ENCODE measurements around the gene RNF151. TPM values are rescaled to one million over a fixed set of nuclear protein-coding genes. Genes with fewer than 3 reads are reported as not detected.

RNF151 gene
- polyA plus RNA-seq, 1 donor from 2014 or later: not detected

- Histone ChIP-seq H3F3A (ENCODE audit: insufficient read depth, low read length, poor library complexity, severe bottlenecking) (no peaks in the 10 kb centered on the region), H3K4me3 (ENCODE audit: low read length) (no peak overlapping the region), H2AFZ (ENCODE audit: low read depth, low read length) (no peak overlapping the region), H3K27me3 (ENCODE audit: insufficient read depth, low read depth, low read length) (peaks cover 29% of the 10 kb centered on the region), H3K4me2 (ENCODE audit: low read length) (no peak overlapping the region), H3K9me3 (ENCODE audit: low read length) (no peaks in the 10 kb centered on the region), H3K36me3 (ENCODE audit: insufficient read depth, low read length) (no peaks in the 10 kb centered on the region), H3K27ac (ENCODE audit: low read length) (no peak overlapping the region), H3K9me2 (ENCODE audit: insufficient read depth, low read length) (no peaks in the 10 kb centered on the region), H3K9ac (ENCODE audit: low read length) (no peak overlapping the region), H3K79me2 (replicated peaks; ENCODE audit: insufficient read depth, low read length) (no peaks in the 10 kb centered on the region), H4K20me1 (ENCODE audit: insufficient read depth) (no peaks in the 10 kb centered on the region)
- TF ChIP-seq CTCF (IDR thresholded peaks at IDR 0.05; ENCODE audit: poor library complexity, severe bottlenecking) (no peak), RAD21 (conservative IDR thresholded peaks at IDR 0.05) (no peak), MXI1 (conservative IDR thresholded peaks at IDR 0.05; ENCODE audit: poor library complexity, severe bottlenecking) (no peak), EP300 (conservative IDR thresholded peaks at IDR 0.05; ENCODE audit: poor library complexity, severe bottlenecking) (no peak), EZH2 (IDR thresholded peaks at IDR 0.05; ENCODE audit: borderline replicate concordance, insufficient read depth, low read length, poor library complexity, severe bottlenecking) (no peak), TAF1 (IDR thresholded peaks at IDR 0.05; ENCODE audit: low read depth) (no peak), SMC3 (conservative IDR thresholded peaks at IDR 0.05; ENCODE audit: poor library complexity) (no peak), REST (IDR thresholded peaks at IDR 0.05; ENCODE audit: borderline replicate concordance) (no peak), POLR2AphosphoS5 (IDR thresholded peaks at IDR 0.05) (no peak)
These were observed 14.1 kb downstream of the RNF151 start for GRCh38 chr16:1980770-1981087.

GRCh38 chr16:1981398-1981836, 14.8 kb downstream of the RNF151 start, which contains the start of gene NOXO1:
Gene NOXO1, minus strand, starts transcription at chr16:1981469. Its CDS starts 290 bp downstream, at chr16:1981179.
- Histone ChIP-seq H2AFZ (ENCODE audit: low read depth, low read length) (no peak within 1 kb of the TSS), H3F3A (ENCODE audit: insufficient read depth, low read length, poor library complexity, severe bottlenecking) (no peaks in the 10 kb centered on the region), H3K9ac (ENCODE audit: low read length) (no peak within 1 kb of the TSS), H4K20me1 (ENCODE audit: insufficient read depth) (no peaks in the 10 kb centered on the region), H3K9me3 (ENCODE audit: low read length) (no peaks in the 10 kb centered on the region), H3K79me2 (replicated peaks; ENCODE audit: insufficient read depth, low read length) (no peaks in the 10 kb centered on the region), H3K4me2 (ENCODE audit: low read length) (no peak within 1 kb of the TSS), H3K27ac (ENCODE audit: low read length) (no peak within 1 kb of the TSS), H3K36me3 (ENCODE audit: insufficient read depth, low read length) (no peaks in the 10 kb centered on the region), H3K4me3 (ENCODE audit: low read length) (no peak within 1 kb of the TSS), H3K27me3 (ENCODE audit: insufficient read depth, low read depth, low read length) (peaks cover 29% of the 10 kb centered on the region), H3K9me2 (ENCODE audit: insufficient read depth, low read length) (no peaks in the 10 kb centered on the region)
- TF ChIP-seq POLR2AphosphoS5 (IDR thresholded peaks at IDR 0.05): no peak
- TF ChIP-seq EP300 (conservative IDR thresholded peaks at IDR 0.05; ENCODE audit: poor library complexity, severe bottlenecking): no peak
- no peak for TF ChIP-seq REST (IDR thresholded peaks at IDR 0.05; ENCODE audit: borderline replicate concordance)
- TF ChIP-seq MXI1 (conservative IDR thresholded peaks at IDR 0.05; ENCODE audit: poor library complexity, severe bottlenecking): no peak
- TF ChIP-seq TAF1 (IDR thresholded peaks at IDR 0.05; ENCODE audit: low read depth): no peak
- TF ChIP-seq RAD21 (conservative IDR thresholded peaks at IDR 0.05): no peak
- no peak for TF ChIP-seq EZH2 (IDR thresholded peaks at IDR 0.05; ENCODE audit: borderline replicate concordance, insufficient read depth, low read length, poor library complexity, severe bottlenecking)
- no peak for TF ChIP-seq SMC3 (conservative IDR thresholded peaks at IDR 0.05; ENCODE audit: poor library complexity)
- no peak for TF ChIP-seq CTCF (IDR thresholded peaks at IDR 0.05; ENCODE audit: poor library complexity, severe bottlenecking)

Data from neural cell (in vitro differentiated cells).